Stimulated activated CD8-positive, alpha-beta memory T cell treated with anti-CD3 and anti-CD28 coated beads, Interleukin-4, amount 100 ng/mL, for 4 hours (primary cell): ENCODE results near the gene SERPINE1.

Experiments used
- DNase-seq, 2 donors: peaks; one replicate each; pipeline ENCODE4 v3.0.0-alpha.2; 2020; ENCODE audit warnings: low read depth in 2 of 2, low spot score in 1 of 2

The SERPINE1 gene

DNA sequence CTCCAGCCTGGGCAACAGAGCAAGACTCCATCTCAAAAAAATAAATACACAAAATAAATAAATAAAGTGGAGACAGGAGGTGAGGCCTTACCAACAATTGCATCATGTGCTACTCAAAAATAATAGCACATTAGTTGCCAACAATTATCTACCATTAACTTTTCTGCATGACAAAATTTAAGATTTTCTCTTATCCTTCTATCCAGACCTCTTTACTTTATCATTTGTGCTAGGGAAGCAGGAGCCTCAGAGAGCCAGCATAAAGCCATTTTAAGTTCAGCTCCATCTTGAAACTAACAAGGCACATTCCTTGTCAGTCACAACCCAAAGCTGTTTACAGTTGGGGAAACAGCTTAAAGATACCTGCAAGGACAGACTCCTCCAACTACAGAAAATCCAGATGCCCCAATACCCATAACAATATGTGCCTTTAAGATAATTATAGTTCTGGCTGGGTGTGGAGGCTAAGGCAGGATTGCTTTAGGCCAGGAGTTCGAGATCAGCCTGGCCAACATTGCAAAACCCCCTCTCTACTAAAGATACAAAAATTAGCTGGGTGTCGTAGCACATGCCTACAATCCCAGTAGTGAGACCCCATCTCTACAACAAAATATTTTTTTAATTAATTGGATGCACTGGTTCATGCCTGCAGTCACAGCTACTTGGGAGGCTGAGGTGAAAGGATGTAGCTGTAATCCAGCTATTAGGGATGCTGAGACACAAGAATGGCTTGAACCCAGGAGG, 25.2 kb downstream of the SERPINE1 start:
- no peak for DNase-seq

DNA sequence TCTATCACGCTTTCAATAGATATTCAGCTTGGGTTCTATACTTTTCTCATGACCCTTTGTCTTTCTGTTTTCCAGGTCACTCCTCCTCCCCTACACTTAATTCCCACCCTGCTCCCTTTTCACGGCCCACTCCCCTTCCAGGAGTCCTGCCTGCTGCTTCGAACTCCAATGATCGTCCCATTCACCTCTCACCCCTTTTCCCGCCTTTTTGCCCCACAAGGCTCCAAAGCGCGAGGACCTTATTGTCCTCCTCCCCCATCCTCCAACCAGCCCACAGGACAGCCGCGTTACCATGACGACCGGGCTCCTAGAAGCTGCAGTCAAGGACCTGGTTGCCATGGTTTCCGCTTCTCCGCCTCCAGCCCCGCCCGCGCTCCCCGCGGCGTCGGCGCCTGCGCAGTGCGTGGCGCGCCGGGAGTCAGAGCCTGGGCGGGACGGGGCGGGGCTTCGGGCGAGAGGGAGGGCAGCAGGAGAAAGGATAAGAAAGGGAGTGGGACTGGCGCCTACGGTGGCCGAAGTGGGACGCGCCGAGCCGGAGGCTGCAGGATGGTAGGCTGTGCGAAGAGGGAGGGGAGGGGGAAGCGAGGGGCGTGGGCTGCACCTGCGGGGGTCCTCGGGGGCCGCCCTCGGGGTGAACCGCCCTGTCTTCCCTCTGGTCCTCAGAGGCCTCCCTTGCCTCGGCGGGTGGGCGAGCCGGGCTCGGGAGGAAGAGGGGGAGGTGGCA, 27.2 kb downstream of the SERPINE1 start, which contains the start of gene AP1S1:
TSS of gene AP1S1 (plus strand) at position 508 of the 724 bp plus-strand sequence. CDS start at position 547, 39 bp downstream.
- DNase-seq = peak; percentile 75 to 82

DNA sequence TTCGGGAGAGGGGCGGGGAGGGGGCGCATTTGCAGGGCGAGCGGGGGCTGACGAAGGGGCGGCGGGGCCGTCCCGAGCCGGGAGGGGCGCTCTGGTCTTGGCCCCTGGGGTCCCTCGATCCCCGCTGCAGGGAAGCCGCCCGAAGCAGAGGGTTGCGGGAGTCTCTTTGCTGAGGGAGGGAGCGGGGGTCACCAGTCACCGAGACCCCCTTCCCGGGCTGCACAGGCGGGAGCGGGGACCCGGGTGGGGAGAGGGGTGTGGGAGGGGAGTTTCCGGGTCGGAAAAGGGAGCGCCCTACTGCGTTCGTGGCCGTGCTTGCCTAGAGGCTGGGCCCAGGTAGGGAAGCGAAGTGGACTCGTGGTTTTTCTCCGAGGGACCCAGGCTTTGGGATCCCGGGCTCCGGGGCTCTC, 27.8 kb downstream of the SERPINE1 start:
- DNase-seq = no peak

DNA sequence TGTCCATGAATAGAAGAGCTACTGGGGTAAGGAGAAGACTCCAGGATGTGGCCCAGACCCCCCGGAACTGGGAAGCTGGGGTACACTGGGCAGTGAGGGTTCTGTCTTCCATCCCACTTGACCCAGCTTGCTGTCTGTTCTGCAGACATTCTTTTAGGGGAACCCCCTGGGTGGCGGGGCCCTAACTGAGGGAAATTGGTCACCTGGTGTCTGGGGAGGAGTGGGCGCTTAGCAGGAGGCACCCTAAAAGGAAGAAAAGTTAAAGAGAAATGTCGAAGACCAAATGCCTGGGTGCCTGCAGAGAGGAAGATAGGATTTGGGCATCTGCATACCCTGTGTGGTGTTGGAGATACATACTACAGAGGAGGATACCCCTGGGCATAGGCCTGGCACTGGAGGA, 28.4 kb downstream of the SERPINE1 start:
- DNase-seq = no peak

DNA sequence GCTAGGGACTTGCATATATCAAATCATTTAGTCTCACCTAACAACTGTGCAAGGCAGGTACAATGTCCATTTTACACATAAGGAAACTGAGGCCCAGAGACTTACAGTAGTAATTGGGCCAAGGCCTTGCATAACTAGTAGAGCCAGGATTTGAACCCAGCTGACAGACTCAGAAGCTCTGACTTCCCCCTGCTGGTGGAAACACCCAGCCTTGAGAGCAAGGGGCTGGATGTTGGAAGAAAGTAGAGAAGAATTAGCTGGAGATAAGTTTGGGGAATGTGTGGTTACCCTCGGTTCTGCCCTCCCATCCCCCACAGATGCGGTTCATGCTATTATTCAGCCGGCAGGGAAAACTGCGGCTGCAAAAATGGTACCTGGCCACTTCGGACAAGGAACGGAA, 29.4 kb downstream of the SERPINE1 start:
- DNase-seq = no peak

DNA sequence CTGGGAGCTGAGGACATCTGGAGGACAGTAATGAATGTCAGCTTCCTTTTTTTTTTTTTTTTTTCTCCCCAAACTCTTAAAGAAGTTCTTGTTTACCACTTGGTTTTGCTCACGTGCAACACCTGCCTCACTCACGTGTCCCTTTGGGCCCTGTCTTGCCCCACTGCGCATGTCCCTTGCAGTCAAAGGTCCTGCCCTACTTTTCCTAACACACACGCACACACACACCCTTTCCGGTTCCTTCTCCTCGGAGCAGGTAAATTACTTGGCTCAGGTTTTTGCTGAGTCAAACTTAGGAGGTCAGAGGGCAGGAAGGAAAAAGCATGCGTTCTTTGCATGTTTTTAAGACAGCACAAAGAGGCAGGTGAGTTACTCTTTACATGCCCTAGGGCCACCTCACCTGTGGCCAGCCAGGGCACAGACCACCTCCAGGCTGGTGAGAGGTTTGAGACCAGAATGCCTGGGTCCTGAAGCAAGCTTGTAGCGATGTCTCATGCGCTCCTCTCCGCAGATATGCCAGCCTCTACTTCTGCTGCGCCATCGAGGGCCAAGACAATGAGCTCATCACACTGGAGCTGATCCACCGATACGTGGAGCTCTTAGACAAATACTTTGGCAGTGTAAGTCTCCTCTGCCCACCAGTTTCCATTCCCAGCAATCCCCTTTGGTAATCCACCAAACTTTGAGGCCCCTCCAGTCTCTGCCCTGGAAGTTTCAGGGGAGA, 30.1 kb downstream of the SERPINE1 start:
- no peak for DNase-seq

DNA sequence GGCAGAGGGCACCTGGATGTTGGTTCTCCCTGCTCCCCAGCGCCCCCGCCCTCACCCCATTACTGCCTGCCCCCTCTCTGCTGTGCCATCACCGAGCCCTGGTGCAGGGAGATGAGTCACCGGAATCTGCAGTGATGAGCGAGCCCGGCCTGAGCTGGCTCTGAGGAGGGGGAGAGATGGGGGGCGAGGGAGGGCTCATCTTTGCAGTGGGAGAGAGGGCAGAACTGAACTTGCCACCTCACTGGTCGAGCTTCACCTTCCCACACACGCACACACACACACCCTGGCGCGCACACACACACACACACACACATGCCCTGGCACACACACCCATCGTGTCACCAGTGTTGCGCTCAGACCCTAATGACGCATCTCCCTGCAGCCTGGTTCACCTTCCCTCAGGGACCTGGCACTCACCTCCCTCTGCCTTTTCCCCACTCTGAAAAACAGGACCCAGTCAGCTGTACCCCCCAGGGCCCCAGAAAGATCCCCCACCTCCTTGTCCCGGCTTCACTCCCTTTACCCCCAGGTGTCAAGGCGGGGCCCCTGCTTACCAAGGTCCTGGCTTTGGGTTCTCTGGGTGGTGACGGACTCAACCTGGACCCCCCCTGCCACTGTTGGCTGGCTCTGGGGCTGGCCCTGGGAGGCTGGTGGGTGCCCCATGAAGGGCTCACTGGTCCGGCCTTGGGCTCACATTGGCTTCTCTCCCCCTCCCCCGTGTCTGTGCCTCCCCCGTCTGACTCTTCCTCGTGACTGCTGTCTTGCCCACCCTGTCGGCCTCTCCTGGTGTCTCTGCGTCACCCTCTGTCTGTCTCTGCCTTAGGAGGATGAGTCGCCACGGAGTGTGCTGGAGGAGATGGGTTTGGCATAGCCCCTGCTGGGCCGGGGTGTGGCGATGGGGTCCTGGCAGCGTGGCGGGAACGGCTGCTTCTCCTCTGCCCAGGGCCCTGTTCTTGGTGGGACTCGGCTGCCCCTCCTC, 33.1 kb downstream of the SERPINE1 start:
- no peak for DNase-seq

DNA sequence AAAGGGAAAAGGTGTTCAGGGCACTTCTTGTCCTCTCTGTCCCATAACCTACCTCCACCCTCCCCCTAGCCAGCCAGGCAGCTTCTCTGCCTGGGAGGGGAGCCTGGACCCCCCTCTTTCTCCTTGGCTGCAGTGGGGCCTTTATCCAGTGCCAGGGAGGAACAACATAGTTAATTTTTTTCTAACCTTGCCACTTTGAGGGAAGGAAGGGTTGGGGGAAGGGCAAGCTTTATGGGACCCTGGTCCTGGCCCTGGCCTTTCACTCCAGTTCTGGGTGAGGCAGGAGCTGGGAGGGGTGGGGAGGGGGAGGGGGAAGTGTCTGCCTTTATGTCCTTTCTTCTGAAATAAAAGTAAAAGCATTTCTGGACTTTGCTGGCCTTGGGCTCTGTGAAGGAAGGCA, 34.0 kb downstream of the SERPINE1 start:
- no peak for DNase-seq

DNA sequence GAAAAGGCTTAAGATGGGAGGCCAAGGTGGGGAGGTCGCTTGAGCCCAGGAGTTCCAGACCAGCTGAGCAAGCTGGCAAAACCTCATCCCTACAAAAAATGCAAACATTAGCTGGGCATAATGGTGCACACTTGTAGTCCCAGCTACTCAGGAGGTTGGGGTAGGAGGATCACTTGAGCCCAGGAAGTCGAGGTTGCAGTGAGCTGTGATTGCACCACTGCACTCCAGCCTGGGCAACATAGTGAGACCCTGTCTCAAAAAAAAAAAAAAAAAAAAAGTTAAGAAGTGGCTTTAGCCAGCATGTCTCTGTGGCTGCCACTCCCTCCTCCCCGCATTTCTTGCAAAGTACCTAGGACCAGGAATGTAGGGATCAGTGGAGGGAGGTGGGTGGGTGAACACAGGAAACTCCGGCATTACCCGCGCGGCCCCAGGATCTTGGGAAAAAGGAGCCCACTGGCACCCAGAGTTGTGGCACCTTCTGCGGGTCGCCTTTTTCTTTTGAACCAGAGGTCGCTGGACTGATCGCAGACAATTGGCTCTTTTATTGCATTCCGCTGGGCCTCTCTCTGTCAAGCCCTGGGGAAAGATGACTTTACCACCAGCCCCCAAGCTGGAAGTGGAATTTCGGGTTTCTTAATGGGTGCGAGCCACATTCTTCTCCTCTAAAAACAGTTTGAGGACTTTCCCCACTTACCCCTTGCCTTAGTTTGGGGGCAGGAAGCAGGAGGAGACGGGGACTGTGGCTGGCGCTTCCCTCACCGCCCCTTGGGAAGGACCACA, 35.0 kb downstream of the SERPINE1 start:
- DNase-seq = no peak

DNA sequence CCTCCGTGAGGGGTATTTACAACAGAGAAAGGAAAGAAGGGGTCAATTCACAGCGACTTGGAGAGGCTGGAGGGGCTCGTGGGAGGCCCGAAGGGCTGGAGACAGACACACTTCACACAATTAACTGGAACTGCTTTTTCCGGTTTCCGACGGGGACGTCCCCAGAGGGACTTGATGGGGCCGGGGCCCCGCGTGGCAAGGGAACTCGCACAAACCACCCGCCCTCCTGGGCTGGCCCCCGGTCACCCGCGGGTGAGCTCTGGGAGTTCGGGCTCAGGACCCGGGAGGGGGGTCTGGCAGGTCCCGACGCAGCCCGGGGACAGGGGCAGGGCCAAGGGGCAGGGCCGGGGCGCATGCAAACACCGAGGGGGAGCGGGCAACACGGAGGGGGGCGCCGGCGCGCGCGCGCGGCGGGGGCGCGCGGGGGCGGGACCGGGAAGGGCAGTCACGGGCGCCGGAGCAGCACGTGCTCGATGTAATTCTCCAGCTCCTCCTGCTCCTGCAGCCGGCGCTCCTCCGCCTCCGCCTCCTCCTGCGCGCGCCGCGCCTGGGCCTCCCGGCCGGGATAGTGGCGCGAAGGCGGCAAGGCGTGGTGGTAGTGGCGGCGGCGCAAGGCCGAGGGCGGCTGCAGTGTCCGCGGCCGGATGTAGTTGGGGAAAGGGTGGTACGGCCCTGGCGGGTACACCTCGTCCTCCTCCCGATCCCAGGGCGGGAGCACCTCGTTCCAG, 35.8 kb downstream of the SERPINE1 start:
- DNase-seq = no peak

DNA sequence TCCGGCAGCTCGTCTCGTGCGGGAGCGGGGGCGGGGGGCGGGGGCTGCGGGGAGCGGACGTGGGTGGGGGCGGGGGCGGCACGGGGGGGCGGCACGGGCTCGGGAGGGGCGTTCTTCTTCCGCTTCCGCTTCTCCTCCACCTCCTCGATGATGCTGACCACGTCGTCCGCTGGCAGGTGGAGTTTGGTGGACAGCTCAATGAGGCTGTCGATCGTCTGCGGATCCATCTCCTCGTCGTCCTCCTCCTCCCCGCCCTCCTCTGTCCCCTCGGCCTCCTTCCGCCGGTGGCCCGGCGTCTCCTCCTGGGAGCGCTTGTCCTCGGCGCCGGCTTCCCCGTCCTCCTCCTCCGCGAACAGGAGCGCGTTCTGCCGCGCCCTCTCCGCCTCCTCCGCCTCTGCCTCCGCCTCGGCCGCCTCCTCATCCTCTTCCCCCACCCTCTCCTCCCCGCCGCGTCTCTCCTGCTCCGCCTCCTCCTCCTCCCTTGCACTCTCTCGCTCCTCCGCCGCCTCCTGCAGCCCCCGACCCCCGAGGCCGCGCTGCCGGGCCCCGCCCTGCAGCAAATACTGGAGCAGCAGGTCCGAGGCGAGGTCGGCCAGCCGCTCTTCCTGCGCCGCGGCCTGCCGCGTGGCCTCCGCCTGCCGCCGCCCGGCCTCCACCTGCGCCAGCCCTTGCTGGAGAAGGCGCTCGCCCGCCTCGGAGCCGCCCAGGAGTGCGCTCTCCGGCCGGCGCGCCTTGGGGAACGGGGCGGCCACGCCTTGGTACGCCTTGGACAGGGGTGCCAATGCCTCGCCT, 36.6 kb downstream of the SERPINE1 start:
- DNase-seq = no peak

DNA sequence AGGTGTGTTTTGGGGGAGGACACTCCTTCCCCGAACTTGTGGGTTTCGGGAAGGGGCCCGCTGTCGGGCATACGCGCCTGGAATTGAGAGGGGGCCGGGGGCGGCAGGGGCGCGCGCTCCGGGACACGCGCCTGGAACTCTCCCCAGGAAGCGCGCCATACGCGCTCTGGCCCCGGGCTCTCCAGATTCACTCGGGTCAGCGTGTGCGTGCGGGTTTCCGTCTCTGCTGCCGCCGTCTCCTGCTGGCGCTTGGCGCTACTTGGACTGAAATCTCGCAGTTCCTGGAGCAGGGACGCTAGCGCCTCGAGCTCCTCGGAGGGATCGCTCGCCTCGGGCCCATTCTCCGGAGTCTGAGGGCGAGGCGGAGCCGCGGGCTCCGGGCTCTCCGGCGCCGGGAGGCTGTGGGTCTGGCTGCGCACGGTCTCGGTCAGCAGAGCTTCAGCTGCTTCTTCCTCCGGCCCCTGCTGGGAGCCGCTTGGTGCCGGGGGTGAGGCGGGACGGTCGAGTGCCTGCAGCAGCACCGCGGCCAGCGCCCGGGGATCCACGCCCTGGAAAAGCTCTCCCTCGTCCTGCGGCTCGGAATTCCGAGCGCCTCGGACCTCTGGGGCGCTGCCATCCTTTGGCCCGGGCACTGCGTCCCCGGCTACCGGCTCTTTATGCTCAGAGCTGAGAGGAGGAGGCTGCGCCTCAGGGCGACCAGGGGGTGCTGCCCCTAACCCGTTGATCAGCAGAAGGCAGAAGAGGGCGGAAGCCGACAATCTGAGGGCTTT, 37.4 kb downstream of the SERPINE1 start:
- DNase-seq = no peak

DNA sequence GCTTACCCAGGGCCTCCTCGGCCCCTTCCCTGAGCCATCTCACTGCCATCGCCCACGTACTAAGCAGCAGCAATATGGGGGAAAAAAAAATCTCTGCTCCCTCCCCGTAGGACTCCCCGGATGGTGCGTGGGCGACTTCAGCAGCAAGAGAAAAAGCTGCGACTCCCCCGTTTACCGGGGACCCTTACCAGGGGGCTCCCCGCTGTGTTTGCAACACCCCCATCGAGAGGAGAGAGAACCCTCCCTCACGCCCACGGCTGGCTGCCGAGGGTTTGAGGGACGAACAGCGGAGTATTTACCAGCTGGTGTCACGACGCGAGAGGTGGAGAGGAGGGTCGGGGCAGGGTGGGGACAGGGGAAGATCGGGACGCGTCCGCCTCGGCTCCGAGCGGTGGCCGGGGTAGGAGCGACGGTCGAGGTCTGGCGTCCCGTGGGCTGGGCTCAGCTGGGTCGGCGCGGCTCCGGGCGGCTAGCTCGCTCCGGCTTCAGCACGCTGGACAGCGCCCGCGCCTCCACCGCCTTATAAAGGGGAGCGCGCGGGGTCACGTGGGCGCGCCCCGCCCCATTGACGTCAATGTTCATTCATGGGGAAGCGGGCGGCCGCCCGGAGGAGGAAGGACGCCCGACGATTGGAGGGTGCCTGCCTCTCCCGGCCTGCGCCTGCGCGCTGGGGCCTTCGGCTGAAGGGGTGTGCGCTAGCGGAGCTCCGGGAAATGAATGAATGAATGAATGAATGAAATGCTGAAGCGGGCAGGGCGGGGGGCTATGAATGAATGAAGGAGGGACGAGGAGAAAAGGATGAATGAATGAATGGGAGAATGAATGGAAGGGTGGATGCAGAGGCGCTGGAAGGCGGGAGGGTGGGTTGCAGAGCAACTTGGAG, 38.4 kb downstream of the SERPINE1 start, which contains the start of gene VGF:
TSS of gene VGF (minus strand) at position 495 of the 883 bp plus-strand sequence. CDS start 726 bp downstream, outside the sequence.
- DNase-seq = peak; percentile 76 to 79

DNA sequence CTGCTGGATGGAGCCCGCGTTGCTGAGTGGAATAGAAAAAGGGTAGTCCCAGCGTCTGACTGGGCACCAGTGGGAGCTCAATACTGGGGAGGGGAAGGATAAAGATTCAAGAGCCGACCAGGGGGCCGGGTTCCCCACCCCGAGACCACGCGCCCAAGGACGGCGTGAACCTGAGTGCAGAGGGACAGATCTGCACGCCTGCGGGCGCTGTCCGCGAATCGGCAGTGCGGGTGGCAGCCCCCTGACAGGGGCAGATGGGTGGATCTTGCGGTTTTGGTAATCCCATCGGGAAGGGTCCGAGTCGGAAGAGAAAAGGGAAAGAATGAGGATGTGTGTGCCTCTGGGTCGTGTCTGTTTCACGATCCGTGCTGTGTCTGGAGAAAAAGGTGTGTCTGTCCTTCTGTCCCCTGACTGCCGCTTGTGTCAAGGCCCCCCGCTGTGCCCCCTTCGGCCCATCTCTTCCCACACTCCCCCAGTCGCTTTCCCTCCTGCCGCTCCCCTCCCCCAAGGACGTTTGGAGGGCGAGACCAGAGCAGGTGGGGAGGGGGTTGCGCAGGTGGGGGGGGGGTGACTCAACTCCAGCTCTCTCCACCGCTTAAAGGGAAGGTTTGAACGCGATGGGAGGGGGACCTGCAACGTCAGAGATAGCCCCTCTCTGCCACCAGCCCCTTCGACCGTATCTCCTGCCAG, 39.2 kb downstream of the SERPINE1 start:
- DNase-seq = no peak

DNA sequence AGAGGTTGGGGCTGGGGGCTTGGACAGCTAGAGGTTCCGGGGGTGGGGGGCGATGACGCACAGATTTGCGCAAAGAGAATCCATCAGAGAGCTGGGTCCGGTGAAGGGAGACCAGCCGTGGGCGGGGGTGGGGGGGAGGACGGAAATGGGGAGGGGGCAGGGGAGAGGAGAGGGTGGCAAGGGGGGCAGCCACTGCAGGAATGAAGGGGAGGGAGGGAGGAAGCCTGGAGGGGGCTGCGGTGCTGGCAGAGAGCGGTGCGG, 39.7 kb downstream of the SERPINE1 start:
- no peak for DNase-seq

DNA sequence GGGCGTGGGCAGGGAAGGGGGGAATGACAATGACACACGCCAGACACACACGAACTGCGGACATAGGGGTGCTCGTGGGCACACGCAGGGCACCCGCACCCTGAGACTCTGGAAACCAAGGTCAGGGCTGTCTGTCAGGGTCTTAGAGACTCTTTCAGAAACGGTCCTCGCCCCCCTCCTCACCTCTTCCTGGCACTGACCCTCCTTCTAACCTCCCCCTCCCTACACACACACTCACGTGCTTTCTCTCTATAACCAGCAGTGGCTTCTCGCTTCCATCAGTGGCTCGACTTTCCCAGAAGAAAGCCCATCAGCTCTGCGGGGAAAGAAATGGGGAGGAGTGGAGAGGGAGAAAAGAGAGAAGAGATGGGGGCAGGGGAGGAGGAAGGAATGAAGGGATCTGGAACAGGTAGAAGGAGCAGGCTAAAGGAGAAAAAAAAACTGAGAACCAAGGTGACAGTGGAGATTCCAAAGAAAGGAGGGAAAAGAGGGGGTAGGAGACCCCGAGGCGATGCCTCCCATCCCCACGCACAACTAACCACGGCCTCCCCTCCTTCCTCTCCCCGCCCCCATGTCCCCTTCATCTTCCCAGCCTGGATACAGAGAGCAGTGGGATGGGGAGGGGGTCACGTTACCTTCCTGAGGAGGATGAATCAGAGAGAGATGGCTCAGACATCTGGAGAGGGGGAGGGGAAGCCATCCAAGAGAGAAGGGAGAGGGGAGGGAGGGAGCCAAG, 40.2 kb downstream of the SERPINE1 start:
- no peak for DNase-seq
